Stimulated activated CD4-positive, alpha-beta T cell treated with anti-CD3 and anti-CD28 coated beads, Interleukin-4, amount 100 ng/mL, for 24 hours (primary cell): ENCODE data around the gene TTC34.

ENCODE experiments used
- DNase-seq: peaks from one replicate; pipeline ENCODE4 v3.0.0-alpha.2; 2020

Gene TTC34

GRCh38 chr1:2801535-2802291, at the start of gene TTC34:
TTC34 (minus strand) TSS chr1:2801693; CDS start chr1:2800827, 866 bp downstream.
- DNase-seq: peak; percentile 43

- DNase-seq: no peak
Measured at GRCh38 chr1:2850502-2850901, 49.0 kb upstream of the TTC34 start.

- no peak for DNase-seq
Measured at GRCh38 chr1:2848006-2848670, 46.6 kb upstream of the TTC34 start.

- DNase-seq: no peak
Measured at GRCh38 chr1:2847086-2847985, 45.8 kb upstream of the TTC34 start.

DNA sequence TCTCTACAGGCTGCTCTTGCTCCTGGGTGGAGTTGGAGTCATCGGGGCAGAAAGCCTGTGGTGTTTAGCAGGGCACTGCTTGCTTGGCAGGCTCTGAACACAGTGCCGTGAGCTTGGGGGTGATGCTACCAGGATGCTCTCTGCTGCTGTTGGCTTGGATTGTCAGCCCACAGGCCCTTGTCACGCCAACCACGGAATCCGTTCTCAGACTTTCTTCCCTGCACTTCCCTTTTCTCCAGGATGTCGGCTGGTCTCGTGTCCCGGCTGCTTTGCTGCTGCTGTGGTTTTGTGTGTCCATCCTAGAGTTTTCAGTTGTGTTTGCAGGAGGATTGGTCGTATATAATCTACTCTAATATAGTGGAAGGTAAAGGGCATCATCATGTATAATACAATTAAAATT, 44.4 kb upstream of the TTC34 start:
- no peak for DNase-seq

GRCh38 chr1:2840036-2840809, 38.7 kb upstream of the TTC34 start:
- peak; percentile 63 for DNase-seq

GRCh38 chr1:2837823-2838222, 36.3 kb upstream of the TTC34 start:
- DNase-seq: no peak

DNA sequence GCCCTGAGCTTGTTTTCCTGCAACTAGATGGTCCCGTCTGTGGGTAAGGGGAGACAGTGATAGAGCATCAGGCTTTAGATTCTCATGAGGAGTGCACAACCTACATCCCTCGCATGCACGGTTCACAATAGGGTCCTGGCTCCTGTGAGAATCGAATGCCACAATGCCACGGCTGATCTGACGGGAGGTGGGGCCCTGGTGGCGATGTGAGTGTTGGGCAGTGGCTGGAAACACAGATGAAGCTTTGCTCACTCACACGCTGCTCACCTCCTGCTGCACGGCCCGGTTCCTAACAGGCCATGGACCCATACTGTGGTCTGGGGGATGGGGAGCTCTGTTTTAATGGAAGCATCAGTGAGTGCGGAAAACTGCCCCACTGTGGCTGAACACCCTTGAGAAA, 35.8 kb upstream of the TTC34 start:
- DNase-seq: no peak

- DNase-seq: no peak
Measured at GRCh38 chr1:2836333-2836970, 35.0 kb upstream of the TTC34 start.

DNA sequence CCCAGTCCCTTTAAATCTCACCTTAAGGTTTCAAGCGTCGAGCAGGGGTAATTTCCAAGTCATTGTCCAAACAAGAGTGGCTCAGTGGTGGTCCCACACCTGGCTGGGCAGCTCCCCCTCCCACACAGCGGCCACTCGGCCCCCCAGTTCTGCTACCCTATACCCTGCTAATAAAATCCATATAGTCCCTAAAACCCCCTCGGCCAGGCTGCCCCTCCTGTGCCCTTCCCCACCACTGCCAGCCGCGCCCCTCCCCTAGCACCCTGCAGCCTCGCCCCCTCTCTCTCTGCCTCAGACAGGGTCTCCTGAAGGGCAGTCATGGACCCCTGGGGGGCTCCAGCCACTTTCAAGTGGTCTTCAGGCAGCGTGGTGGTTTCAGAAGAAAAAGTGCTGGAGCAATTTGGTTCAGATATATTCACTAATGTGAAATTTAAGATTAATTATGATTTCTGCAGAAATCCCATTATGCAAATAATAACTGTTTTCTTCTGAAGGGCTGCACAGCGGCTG, 34.2 kb upstream of the TTC34 start:
- no peak for DNase-seq

GRCh38 chr1:2834741-2835564, 33.5 kb upstream of the TTC34 start:
- no peak for DNase-seq

- no peak for DNase-seq
Measured at GRCh38 chr1:2834146-2834475, 32.6 kb upstream of the TTC34 start.

DNA sequence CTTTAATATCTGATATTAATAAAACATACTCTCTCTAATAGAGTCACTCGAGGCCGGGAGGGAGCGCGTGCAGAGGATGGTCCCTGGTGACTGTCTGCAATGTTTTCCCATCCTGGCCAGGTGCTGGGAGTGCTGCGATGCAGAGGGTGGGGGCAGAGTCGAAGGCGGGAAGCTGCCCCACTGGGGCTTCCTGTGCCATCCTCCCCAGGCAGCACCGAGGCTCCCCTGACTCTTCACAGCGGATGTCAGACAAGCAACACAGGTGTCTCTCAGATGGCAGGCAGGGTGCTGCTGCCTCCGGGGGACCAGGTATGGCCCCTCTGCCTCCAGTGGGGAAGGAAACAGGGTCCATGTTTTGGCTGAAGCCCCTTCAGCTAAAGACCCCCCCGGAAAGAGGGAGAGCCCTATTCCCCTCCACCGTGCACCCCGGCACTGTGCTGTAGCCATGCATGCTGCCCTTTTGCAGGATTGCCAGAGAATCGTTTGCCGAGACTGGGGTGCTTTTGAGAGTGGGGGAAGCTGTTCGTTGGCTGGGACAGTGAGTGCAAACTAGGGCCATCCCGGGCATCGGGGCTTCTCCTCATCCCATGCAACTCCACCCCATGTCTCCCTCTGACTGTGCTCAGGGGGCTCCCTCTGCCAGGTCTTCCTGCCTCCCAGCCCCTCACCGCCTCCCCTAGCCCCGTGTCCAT, 32.1 kb upstream of the TTC34 start:
- no peak for DNase-seq

- no peak for DNase-seq
Measured at GRCh38 chr1:2832506-2833453, 31.3 kb upstream of the TTC34 start.

DNA sequence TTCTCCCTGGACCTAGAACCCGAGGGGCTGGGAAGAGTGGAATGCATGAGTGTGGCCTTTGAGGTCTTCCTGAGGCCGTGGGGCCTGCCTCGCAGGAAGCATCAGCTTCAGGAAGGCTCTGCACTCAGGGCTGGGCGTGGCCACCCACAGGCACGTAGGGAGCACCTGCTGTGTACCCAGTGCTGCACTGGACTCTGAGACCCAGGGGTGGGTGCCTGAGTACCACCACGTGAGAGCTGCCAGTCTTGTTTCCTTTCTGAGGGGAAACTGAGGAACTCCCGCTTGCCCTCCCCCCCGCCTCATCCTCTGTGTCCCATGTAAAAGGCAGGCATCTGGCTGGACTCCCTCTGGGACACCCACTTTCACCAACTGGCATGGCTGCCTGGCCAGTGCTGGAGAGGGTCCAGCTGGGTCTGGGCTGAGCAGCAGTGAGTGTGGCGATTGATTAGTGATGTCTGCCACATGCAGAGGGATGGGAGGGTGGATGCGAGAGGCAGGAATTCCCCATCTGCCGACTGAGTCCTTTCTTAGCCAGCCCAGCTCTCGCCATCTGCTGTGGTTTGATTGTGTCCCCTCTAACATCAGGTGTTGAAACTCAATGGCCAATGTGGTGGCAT, 30.2 kb upstream of the TTC34 start:
- DNase-seq: no peak

- DNase-seq: no peak
Measured at GRCh38 chr1:2830761-2831425, 29.4 kb upstream of the TTC34 start.

DNA sequence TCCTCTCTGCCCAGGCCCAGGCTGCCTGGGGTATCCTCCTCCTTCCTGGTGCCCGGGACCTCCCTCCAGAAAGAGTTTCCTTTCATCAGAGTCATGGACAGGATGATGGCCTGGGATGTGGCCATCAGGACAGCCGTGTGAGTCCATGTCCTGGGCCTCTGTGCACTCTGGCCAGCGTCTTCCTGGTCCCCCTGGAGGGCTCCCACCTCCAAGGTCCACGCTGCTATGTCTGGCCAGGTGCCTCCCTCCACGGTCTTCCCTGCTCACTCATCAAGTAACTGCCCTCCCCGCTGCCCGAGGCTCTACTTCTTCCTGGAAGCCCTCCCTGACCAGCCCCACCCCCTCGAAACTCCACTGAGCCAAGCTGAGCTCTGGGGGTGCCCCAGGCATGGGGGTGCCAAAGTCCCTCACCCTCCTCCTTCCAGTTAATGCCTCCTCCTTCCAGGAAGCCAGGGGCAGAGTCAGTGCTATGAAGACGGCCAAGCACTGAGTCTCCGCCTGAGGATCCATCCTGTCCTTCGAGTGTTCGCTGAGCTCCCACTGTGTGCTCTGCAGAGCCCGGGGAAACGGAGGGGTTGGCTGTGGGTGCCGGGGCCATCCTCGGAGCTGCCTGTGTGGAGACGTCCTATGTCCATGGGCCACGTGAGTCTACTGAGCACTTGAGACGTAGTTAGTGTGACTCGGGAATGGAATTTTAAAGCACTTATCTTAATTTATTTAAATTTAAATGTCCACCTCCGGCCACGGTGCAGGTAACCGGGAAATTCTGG, 28.5 kb upstream of the TTC34 start:
- DNase-seq: no peak
